GM21717 (cell line): Measurements from ENCODE around the gene TRAPPC13.
A peak's percentile ranks its signal among the peaks of the same experiment; 100 is the strongest.
"Not testable (repeated sequence)": the region's sequence is repeated elsewhere in the genome, so short reads cannot be mapped to it uniquely, and the experiment has no call there.

Experiments
- ATAC-seq: cut with Tn5 transposase; IDR thresholded peaks from one replicate; pipeline ENCODE4 v1.9.1; 2021; ENCODE audit warnings: mild to moderate bottlenecking, moderate library complexity; ENCODE audit not compliant: unreplicated experiment

Gene TRAPPC13, protein sequence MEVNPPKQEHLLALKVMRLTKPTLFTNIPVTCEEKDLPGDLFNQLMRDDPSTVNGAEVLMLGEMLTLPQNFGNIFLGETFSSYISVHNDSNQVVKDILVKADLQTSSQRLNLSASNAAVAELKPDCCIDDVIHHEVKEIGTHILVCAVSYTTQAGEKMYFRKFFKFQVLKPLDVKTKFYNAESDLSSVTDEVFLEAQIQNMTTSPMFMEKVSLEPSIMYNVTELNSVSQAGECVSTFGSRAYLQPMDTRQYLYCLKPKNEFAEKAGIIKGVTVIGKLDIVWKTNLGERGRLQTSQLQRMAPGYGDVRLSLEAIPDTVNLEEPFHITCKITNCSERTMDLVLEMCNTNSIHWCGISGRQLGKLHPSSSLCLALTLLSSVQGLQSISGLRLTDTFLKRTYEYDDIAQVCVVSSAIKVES

DNA sequence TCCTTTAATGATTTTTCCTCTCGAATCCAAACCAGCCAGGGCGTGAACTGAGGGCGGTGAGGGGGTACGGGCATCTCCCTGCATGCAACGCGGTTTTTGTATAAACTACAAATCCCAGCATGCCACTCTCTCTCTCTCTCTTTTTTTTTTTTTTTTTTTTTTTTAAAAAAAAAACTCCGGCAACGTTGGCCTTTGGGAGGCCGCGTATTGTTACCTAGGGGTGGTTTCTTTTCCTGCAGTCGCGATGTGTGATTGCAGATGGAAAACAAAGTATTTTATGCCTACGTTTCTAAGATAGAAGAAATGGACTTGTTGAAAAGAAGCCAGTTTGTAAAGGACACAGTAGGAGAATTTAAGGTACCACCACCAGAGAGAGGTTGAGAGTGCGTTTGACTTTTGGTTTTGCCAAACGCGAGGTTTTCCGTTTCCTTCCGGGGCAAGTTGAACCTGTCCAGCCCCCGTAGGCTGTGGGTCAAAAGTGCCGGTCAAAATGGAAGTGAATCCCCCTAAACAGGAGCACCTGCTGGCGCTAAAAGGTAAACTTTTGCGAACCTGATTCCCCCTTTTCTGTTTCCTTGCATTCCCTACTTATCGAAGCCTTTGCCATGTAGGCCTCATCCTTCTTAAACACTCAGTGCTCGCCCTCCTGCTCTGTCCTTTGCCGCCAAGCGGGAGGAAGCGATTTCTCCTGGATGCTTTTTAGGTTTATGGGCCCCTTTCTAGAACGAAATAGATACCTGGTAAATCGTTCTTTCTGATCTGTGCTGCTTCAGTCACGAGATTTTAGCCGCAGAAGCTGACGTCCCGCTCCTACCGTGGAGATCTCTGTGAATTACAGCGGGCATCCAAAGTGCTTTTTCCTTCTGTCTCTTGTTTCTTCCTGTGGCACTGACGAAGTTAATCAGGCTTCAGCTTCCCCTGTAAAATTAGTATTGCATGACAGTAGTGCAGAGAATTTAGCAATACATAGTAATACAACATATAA lies at the start of gene TRAPPC13, which contains the start of gene SHLD3:
Gene TRAPPC13, plus strand, starts transcription at position 457 of the 985 bp plus-strand sequence. Its CDS starts 34 bp downstream, at position 491.
Gene SHLD3, plus strand, starts transcription at position 457 of the 985 bp plus-strand sequence. CDS start 4,561 bp downstream, outside the sequence.
- peak; percentile 65 for ATAC-seq

DNA sequence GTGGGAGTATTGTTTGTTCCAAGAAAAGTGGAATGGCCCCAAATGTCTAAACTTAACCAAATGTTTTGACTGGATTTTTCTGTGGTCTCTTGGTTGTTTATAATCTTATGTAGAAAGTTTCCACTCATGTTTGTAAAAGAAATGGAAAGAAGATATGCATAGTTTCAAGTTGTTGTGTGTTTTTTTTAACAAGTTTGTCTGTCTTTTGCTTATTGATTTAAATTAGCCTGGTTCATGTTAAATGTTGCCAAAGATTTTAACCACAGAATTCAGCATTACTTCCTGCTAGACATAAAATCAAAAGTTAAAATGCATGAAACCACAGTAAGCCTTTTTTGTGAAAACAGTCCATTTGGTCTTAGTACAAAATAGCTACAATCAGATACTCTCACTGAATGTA lies 47.7 kb upstream of the TRAPPC13 start:
- no peak for ATAC-seq

DNA sequence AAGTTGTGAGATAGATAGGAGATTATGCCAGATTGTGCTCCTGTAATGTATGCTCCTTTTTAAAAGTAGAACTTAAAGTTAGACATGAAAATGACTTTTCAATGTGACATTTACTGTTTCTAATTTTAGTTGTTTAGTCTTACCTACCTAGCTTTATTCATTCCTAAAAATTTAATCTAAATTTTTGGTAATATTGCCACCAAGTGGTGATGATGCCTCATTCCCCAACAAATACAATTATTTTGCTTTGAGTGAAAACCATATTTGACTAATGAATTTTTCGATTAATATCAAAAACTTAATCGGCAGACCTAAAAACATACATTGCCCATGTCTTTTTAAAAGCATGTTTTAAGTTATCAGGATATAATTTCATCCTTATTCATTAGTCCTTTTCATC lies 36.1 kb upstream of the TRAPPC13 start:
- no peak for ATAC-seq

DNA sequence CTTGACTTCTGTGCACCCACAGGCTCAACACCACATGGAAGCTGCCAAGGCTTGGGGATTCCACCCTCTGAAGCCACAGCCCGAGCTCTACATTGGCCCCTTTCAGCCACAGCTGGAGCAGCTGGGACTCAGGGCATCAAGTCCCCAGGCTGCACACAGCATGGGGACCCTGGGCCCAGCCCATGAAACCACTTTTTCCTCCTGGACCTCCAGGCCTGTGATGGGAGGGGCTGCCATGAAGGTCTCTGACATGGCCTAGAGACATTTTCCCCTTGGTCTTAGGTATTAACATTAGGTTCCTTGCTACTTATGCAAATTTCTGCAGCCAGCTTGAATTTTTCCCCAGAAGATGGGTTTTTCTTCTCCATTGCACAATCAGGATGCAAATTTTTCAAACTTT lies 23.1 kb upstream of the TRAPPC13 start:
- not testable (repeated sequence) for ATAC-seq

DNA sequence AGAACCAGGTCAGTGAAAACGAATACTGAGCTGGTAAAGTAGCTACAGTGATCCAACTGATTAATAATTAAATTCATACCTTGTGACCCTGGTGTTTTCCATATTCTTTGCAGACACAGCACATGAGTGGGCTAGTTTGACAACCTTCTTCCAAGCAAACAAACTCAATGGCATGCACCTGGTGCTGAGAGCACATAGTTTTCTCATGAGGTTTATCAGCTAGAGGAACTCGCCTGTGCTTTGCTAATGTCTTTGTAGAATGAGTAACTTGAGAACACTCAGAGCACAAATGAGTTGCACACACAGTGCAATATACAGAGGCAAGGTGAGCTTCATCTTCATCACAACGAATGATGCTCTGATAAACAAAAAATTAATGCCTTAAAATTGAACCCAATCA lies 13.3 kb upstream of the TRAPPC13 start:
- no peak for ATAC-seq

DNA sequence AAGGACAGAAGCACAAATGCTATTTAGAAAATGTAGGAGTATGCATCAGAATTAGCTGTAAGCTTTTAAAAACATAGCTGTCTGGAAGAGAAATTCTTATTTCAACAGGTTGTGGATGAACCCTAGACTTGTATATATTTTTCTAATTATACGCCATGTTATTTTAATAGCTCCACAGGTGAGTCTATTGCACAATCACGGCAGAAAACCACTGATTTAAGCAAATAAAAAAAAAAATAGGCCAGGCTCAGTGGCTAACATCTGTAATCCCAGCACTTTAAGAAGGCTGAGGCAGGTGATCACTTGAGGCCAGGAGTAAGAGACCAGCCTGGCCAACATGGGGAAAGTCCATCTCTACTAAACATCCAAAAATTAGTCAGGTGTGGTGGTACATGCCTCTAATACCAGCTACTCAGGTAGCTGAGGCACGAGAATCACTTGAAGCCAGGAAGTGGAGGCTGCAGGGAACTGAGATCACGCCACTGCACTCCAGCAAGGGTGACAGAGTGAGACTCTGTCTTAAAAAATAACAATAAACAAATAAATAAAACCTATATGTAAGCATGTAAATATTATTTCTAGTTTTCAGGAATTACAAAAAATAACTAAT lies 12.4 kb upstream of the TRAPPC13 start:
- ATAC-seq, result no peak

DNA sequence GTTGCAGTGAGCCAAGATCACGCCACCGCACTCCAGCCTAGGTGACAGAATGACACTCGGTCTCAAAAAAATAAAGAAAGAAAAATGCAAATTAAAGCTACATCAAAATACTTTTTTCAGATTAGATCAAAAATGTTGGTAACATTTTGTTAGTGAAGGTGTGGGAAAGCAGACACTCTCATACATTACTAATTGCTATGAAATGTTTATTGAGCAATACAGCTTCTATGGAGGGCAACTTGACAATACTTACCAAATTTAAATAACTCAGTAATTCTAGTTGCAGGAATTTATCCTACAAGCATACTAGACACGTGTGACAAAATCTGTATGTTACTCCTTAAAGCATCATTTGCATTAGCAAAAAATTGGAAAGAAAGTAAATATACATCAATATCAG lies 4.8 kb upstream of the TRAPPC13 start:
- no peak for ATAC-seq

DNA sequence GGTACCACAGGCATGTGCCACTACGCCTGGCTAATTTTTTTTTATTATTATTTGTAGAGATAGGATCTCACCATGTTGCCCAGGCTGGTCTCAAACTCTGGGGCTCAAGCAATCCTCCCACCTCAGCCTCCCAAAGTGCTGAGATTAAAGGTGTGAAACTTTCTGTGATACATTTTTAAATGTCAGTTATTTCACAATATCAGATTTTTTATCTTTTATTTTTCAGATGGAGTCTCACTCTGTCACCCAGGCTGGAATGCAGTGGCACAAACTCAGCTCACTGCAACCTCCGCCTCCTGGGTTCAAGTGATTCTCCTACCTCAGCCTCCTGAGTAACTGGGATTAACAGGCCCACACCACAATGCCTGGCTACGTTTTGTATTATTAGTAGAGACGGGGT lies 2.9 kb upstream of the TRAPPC13 start:
- not testable (repeated sequence) for ATAC-seq

DNA sequence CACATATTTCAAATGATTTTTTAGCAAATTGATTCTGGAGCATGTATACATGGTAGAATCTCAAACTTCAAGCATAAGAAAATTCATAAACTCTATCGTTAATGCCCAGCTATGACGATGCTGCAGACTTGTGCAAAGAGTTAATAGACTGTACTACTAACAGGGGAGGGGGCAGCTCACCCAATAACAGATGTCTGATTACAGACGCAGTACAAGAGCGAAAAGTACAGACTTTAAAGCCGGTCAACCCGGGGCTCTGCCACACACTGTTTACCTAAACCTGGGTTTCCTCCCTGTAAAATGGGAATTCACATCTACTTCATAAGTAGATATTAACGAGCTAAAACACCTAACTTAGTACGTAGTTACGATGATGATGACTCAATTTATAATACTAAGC lies 1.3 kb upstream of the TRAPPC13 start:
- no peak for ATAC-seq

DNA sequence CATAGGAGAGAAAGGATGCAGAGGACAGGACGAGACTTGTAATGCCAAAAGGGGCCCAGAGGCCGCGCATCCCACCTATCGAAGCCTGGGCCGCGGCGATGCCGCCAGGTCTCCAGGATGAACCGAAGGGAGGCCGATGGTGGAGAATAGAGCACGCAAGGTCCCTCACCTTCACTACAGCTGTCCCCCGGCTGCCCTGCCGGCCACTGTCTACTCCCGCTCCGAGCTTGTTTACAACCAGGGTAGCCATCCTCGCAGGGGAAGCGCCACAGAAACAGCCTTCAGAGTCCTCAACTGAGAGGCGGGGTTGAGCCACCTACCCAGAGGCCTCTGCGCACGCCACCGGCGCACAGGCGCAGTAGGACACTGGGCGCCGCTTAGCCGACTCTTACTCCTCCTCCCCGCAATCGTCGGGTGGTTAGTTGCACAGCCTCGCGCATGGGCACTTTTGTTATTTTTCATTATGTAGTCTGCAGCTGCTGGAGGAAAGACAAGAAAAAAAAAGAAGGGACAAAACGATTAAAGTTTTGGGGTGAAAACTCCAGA lies 729 bp upstream of the TRAPPC13 start, which contains the start of gene TRIM23:
Gene TRIM23, minus strand, starts transcription at position 309 of the 546 bp plus-strand sequence. Its CDS starts 59 bp downstream, at position 250.
- ATAC-seq, result peak; percentile 95

DNA sequence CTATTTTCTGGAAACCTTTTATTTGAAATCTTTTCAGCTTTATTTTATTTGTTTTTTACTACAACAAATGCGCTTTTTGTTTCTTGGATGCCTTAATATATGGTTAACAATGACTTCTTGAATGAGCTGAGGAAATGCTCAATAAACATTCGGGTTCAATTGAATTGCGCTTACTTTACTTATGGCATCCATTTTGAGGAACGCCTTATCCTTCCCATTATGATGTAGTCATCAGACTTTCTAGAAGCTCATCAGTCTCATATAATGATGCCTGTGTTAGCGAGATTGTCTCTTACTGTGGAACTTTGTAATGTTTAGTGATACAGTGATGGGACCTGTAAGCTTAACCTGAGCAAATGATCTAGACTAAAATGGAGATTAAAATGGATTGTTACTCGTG lies 916 bp downstream of the TRAPPC13 start:
- ATAC-seq, result no peak

DNA sequence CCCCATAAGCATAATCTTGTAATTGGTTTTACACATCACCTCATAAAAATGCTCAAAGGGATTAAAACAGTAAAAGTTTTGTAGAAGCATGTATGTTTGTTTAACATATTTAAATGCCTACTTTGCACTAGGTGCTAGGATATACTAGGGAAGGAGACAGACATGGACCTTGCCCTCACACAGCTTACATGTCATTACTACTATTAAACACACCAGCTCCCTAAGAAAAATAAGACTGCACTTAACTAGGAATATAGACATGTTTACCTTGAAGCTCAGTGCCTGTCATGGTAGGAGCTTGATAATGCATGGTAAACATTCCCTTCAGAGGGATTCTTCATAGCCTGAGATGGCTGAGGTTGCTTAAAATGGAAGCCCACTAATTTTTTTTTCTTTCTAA lies 6.2 kb downstream of the TRAPPC13 start:
- no peak for ATAC-seq

DNA sequence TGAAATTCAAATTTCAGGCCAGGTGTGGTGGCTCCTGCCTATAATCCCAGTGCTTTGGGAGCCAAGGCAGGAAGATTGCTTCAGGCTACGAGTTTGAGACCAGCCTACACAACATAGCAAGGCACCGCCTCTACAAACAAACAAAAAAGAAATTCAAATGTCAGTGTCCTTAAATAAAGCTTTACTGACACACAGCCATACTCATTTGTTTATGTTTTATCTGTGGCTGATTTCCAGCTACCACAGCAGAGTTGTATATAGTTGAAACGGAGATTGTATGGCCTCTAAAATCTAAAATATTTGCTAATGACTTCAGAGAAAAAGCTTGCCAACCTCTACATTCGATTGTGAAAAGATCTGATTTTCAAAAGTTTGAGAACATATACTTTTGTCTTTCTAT lies 15.4 kb downstream of the TRAPPC13 start:
- no peak for ATAC-seq

DNA sequence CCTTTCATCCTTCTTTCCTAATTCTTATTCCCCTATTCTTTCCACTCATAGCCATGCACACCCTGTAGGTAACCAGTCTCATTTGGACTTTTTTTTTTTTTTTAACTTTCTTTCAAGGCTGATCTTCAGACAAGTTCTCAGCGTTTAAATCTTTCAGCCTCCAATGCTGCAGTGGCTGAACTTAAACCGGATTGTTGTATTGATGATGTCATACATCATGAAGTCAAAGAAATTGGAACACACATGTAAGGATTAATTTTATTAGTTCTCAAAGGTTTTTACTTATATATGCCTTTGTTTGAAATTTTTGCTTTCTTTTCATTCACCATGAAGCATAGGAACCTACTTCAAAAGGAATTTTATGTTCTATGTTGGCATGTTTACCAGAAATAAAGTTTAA lies 22.1 kb downstream of the TRAPPC13 start:
- no peak for ATAC-seq

DNA sequence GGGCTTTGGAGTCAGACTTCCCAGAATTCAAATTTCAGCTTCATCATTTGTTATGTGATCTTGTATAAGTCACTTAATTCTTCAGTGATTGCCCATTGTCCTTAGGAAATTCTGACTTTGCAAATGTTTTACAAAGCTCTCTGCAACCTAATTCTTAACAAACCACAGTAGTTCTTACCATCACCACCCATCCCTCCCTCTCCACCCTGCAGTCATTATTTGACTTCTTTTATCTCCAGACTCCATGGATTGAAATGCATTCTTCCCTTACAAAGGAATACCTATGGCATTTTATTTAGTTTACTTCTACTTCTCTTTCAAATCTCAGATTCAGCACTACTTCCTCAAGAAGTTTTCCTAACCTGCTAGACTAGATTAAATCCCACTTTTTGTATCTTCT lies 23.1 kb downstream of the TRAPPC13 start:
- ATAC-seq, result no peak

DNA sequence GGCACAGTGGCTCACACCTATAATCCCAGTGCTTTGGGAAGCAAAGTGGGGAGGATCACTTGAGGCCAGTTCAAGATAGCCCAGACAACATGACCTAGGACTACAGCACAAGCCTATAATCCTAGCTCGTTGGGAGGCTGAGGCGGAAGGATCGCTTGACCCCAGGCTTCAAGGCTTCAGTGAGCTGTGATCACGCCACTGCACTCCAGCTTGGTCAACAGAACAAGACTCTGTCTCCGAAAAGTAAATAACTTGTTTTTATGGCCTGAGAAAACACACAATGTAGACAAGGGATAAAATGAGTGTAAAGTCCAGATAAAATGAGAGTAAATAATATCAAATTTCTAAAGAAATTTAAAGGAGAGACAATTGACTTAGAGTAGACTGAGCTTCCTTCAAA lies 26.3 kb downstream of the TRAPPC13 start:
- ATAC-seq, result no peak

DNA sequence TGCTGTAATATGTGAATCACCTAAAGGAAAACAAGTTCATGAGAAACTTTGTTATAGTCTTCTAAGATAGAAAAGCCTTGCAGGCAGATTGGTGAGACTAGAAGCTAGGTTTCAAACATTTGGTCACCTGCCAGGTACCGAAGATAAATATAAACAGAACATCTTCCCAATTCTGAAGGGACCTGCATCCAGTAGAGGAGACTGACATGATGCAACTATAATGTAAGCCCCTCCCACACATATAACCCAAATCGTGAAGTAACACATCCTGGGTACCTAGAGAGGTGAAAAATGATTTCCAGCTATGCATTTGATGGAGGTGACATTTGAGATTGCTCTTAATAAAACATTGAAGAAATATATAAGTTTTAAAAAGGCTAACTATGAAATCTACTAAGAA lies 29.9 kb downstream of the TRAPPC13 start:
- ATAC-seq, result no peak

DNA sequence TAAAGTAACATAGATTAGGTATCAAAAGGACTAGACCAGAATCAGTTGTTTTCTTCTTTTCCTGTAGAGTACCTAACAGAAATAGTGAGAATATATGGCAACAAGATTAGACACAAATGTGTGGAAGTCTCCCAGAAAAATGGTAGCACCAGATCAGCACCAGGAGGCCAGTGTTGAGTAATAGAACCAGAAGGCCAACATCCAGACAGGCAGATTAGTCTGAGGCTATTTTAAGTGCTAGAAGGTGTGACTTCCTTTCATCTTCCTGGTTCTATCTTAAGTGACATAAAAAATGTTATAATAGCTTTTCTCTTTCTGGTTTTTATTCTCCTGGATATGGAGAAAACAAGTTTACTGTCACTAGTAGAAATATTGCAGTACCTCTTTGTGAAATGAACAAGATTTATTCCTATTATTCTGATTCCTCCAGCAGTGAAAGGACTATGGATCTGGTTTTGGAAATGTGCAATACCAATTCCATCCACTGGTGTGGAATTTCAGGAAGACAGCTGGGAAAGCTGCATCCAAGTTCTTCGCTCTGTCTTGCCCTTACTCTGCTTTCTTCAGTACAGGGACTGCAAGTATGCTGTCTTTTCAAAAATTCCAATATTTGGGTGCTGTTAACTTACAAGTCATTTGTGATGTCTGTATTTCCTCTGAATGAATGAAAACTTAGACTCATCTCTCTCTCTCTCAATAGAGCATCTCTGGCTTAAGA lies 39.1 kb downstream of the TRAPPC13 start:
- ATAC-seq, result no peak

DNA sequence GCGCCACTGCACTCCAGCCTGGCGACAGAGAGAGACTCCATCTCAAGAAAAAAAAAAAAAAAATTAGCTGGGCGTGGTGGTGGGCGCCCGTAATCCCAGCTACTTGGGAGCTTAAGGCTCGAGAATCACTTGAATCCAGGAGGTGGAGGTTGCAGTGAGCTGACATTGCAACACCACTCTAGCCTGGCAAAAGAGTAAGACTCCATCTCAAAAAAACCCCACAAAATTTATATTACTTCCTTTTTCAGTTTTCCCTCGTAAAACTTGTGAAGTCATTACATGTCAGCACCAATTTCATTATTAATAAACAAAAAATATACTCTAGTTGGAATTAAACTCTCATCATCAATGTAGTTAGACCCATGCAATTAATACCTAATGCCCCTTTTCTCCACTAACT lies 43.9 kb downstream of the TRAPPC13 start:
- no peak for ATAC-seq

DNA sequence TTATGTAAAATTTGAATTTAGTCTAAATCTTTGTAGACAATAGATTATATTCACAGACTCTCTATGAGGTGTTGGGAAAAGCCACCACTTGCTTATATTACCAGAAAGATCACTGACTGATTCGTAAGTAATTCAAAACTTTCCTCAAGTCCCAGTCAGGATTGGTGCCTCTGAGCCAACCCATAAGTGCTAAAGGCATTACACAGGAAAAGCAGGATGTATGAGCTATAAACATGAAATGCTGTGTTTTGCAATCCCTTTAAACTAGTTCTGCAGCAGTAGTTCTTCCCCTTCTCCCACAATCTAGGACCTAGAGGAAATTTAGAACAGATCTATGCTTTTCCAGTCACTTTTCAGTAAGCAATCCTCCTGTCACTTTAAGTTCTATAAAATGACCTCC lies 48.0 kb downstream of the TRAPPC13 start:
- ATAC-seq, result no peak
